ENCODE results near the gene AAMP.

DNA sequence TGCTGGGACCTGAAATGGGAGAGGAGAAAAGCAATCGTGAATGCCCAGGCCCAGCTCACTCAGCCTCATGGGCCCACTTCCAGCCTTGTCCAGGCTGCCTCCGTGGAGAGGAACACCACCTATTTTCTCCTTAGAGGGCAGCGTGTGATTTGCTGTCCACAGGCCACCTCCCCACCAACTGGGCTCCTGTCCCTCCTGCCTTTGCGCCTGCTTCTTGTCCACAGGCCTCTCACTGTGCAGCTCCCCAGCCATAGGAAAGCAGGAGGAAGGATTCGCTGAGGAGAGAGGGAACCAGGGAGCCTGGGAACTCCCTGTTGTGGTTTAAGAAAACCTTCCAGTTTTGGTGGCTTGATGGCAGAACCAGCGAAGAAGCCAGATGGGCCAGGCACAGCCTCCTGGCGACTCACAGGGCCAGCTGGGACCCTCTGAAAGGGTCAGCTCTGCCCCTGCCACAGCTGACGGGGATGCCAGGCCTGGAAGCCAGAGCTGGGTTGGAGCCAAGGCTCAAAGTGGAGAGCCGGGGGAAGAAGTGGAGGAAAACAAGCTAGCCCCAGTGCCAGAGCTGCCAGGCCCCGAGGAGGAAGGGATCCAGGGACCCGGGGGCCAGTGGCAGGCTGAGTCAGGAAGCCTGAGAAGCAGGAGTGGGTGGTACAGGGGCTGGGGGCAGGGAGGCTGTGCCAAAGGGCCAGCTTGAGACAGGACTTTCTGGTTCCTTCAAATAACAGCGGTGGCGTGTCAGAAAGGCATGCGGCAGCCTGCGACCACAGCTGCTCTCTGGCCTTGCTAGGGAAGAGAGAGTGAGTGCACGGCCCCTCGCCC lies 12.4 kb upstream of the AAMP start:
- peak in 2 of 3 donors; percentile 41 to 59 for TF ChIP-seq POLR2A (IDR thresholded peaks at IDR 0.05)
- TF ChIP-seq, protein P1, sequence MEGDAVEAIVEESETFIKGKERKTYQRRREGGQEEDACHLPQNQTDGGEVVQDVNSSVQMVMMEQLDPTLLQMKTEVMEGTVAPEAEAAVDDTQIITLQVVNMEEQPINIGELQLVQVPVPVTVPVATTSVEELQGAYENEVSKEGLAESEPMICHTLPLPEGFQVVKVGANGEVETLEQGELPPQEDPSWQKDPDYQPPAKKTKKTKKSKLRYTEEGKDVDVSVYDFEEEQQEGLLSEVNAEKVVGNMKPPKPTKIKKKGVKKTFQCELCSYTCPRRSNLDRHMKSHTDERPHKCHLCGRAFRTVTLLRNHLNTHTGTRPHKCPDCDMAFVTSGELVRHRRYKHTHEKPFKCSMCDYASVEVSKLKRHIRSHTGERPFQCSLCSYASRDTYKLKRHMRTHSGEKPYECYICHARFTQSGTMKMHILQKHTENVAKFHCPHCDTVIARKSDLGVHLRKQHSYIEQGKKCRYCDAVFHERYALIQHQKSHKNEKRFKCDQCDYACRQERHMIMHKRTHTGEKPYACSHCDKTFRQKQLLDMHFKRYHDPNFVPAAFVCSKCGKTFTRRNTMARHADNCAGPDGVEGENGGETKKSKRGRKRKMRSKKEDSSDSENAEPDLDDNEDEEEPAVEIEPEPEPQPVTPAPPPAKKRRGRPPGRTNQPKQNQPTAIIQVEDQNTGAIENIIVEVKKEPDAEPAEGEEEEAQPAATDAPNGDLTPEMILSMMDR (IDR thresholded peaks at IDR 0.05): no peak
